PFSK-1 (cell line): Measurements from ENCODE around the gene FARS2.

Experiments used
- FOXP2 ChIP-seq: optimal IDR thresholded peaks from 2 replicates; pipeline ENCODE3; 2011; ENCODE audit warnings: borderline replicate concordance, control low read depth, inconsistent platforms; ENCODE audit not compliant: insufficient read depth; ENCODE audit errors: extremely low read length, extremely low read depth
- POLR2AphosphoS5 ChIP-seq: IDR thresholded peaks from 2 replicates; pipeline ENCODE4 v1.6.1; 2012; ENCODE audit warnings: low read depth, mild to moderate bottlenecking, control low read depth, low read length, moderate library complexity
- REST ChIP-seq, 2 experiments: IDR thresholded peaks; 2 replicates each; pipeline versions ENCODE4 v1.6.1 to v1.8.0; 2011 to 2012; ENCODE audit warnings: low read depth in 2 of 2, low read length in 2 of 2, control low read depth in 1 of 2, inconsistent platforms in 1 of 2, mild to moderate bottlenecking in 1 of 2, moderate library complexity in 1 of 2; ENCODE audit not compliant: insufficient read depth in 1 of 2
- SIN3A ChIP-seq: IDR thresholded peaks from 2 replicates; pipeline ENCODE4 v1.6.1; 2012; ENCODE audit warnings: mild to moderate bottlenecking, low read length, moderate library complexity, borderline replicate concordance; ENCODE audit not compliant: insufficient read depth
- TAF1 ChIP-seq: IDR thresholded peaks from 2 replicates; pipeline ENCODE4 v1.6.1; 2012; ENCODE audit warnings: low read length, control low read depth, borderline replicate concordance; ENCODE audit not compliant: insufficient read depth

FARS2 gene

DNA sequence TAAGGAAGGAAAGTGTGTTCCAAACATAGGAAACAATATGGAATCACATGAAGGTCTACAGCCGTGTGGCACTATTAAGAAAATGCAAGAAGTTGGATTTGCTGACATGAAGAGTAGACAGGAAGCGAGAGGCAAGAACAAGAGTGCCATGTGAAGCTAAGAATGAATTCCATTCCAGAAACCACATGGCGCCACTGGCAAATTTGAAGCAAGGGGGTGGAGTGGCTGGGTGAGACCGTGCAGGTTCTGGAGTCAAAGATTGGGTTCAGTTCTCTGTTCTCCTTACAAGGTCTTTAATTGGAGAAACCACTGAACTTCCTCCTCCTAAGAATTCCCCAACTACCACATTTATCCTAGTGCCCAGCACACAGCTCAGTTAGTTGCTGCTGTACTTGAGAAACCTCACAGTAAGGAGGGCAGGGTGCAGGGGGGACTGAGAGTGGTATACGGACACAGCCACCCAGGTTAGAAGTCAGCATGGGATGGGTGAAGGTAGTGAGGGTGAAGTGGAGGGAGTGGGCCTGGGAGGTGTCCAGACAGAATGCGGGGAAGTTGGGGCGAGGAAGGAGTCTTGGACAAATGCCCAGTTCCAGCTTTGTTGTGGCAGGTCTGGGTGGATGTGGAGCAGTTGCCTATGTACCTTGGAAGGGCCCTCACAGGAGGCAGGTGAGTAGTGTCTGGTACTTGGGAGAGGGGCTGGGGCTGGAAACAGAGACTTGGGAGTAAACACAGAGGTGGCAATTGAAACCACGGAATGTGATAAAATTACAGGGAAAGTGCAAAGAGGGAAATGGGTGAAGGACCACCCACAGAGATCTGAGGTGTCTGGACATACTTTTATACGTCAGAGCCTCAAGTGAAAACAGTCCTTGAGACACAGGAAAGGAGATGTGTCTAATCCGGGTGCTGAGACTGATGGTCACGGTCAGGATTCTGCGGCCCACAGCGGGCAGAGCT, 14.9 kb upstream of the FARS2 start:
- TF ChIP-seq POLR2AphosphoS5 (no peak), TAF1 (no peak), FOXP2 (no peak), REST (IDR thresholded peaks at IDR 0.05; ENCODE audit: insufficient read depth in 1 of 2, low read depth in 2 of 2, low read length in 2 of 2) (no peak), SIN3A (no peak)

GRCh38 chr6:5247201-5247600, 14.1 kb upstream of the FARS2 start:
- TF ChIP-seq REST (IDR thresholded peaks at IDR 0.05; ENCODE audit: insufficient read depth in 1 of 2, low read depth in 2 of 2, low read length in 2 of 2) (no peak), SIN3A (no peak), FOXP2 (no peak), POLR2AphosphoS5 (no peak), TAF1 (no peak)

DNA sequence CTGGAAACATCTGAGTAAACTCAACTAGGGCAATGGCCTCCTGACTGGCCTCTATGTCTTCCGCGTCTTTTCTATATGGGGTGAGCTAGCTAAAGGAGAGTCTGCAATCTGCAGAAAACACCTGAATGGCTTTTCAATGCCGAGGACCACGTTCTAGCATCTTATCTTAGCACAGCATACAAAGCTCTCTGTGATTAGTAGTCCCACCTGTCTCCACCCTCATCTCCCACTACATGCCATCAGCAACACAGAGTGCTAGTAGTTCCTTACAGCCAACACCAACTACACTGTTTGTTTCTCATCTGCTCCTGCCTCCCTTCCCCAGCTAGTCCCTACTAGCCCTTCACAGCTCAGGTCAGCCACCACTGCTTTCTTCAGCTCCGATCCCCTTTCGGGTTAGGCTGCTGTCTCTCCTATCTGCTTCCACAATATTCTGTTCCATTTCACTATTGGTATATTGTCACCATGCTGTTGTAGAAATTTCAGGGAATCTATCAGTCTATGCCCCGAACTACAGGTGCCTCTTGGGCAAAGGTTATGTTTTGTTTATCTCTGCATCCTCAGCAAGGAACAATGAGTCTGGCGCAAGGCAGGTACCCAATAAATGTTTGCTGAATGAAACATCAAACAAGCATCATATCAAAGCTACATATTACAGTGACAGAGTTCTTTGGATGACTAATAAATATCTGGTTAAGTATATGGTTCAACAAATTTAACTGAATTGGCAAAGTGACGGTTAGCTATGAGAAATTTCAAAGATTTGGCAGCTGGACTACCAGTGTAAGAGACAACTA, 12.8 kb upstream of the FARS2 start:
- TF ChIP-seq FOXP2, result no peak
- TF ChIP-seq TAF1, result no peak
- TF ChIP-seq REST (IDR thresholded peaks at IDR 0.05; ENCODE audit: insufficient read depth in 1 of 2, low read depth in 2 of 2, low read length in 2 of 2), result no peak
- TF ChIP-seq SIN3A, result no peak
- no peak for TF ChIP-seq POLR2AphosphoS5

GRCh38 chr6:5249451-5250122, 11.7 kb upstream of the FARS2 start:
- no peak for TF ChIP-seq POLR2AphosphoS5
- no peak for TF ChIP-seq FOXP2
- TF ChIP-seq SIN3A, result no peak
- no peak for TF ChIP-seq TAF1
- no peak for TF ChIP-seq REST (IDR thresholded peaks at IDR 0.05; ENCODE audit: insufficient read depth in 1 of 2, low read depth in 2 of 2, low read length in 2 of 2)
